MCF 10A (cell line): Measurements from ENCODE around the gene ECHS1. TPM values are rescaled to one million over a fixed set of nuclear protein-coding genes. Genes with fewer than 3 reads are reported as not detected.

Experiments
- BruUV-seq: library from RNA; stranded (reverse); fragments of 400-500 nt; replicated peaks from 2 replicates; lab custom pipeline; 2021; lab: Mats Ljungman, UMichigan
- CTCF ChIA-PET: fragments of 300-600 bp; sonication (Branson Sonifier 250); formaldehyde crosslinking; extraction: SDS; loops from one replicate; lab custom pipeline; 2021; ENCODE audit warnings: antibody characterized with exemption, inconsistent platforms; lab: Yijun Ruan, JAX
- POLR2A ChIA-PET: fragments of 300-600, 350-650 bp; sonication (Branson Sonifier 250); formaldehyde crosslinking; extraction: SDS; loops from one replicate; lab custom pipeline; 2020; ENCODE audit warnings: antibody characterized with exemption, inconsistent platforms; lab: Yijun Ruan, JAX
- DNase-seq: peaks from one replicate; pipeline ENCODE4 v3.0.0-alpha.2; 2018; ENCODE audit not compliant: unreplicated experiment
- H3K27ac Mint-ChIP-seq: one replicate; pipeline ENCODE4 v1.8.0; 2022; ENCODE audit warnings: mild to moderate bottlenecking, low read depth, mixed read lengths; ENCODE audit not compliant: unreplicated experiment
- H3K27me3 Mint-ChIP-seq: one replicate; pipeline ENCODE4 v1.8.0; 2022; ENCODE audit warnings: mixed read lengths; ENCODE audit not compliant: insufficient read depth, unreplicated experiment
- H3K36me3 Mint-ChIP-seq: one replicate; pipeline ENCODE4 v1.8.0; 2022; ENCODE audit warnings: mild to moderate bottlenecking, moderate library complexity, mixed read lengths; ENCODE audit not compliant: insufficient read depth, unreplicated experiment
- H3K4me1 Mint-ChIP-seq: one replicate; pipeline ENCODE4 v1.8.0; 2022; ENCODE audit warnings: mixed read lengths; ENCODE audit not compliant: insufficient read depth, unreplicated experiment
- H3K4me3 Mint-ChIP-seq: one replicate; pipeline ENCODE4 v1.8.0; 2022; ENCODE audit warnings: mild to moderate bottlenecking, moderate library complexity, mixed read lengths; ENCODE audit not compliant: unreplicated experiment
- H3K9me3 Mint-ChIP-seq: one replicate; pipeline ENCODE4 v1.8.0; 2022; ENCODE audit warnings: mixed read lengths; ENCODE audit not compliant: unreplicated experiment
- CTCF ChIP-seq: fragments of 200-600 bp; IDR thresholded peaks from one replicate; pipeline ENCODE4 v1.8.0; 2022; ENCODE audit warnings: antibody characterized with exemption, mild to moderate bottlenecking; ENCODE audit not compliant: unreplicated experiment
- intact Hi-C: fragments of 100-400 bp; cut with micrococcal nuclease; formaldehyde crosslinking; loops from 2 replicates; pipeline ENCODE4 v1.14.1; 2022
- total RNA-seq: library from RNA; stranded (reverse); gene quantifications from 2 replicates; pipeline ENCODE4 v1.2.3, GENCODE V29; 2022

Gene ECHS1
- total RNA-seq, 1 experiment from 2014 or later = 82.7 TPM

GRCh38 chr10:133339708-133340380, 33.3 kb downstream of the ECHS1 start:
- no peak for TF ChIP-seq CTCF
- Mint-ChIP-seq H3K9me3 (no peaks in the 10 kb centered on the region), H3K4me3 (no peak overlapping the region), H3K27ac (no peak overlapping the region), H3K36me3 (no peaks in the 10 kb centered on the region), H3K4me1 (no peaks in the 10 kb centered on the region), H3K27me3 (peaks cover 6% of the 10 kb centered on the region)
- no peak for DNase-seq
- ChIA-PET CTCF (interaction anchor here (2.1 kb wide), 1 partner anchor 10 kb away, joined by 9 read pairs; no protein-coding TSS in a partner anchor), POLR2A (no interaction called here)
- intact Hi-C loops = no loop called here
- BruUV-seq = no TSS peak

GRCh38 chr10:133338080-133339071, 34.8 kb downstream of the ECHS1 start:
- Mint-ChIP-seq H3K36me3 (no peaks in the 10 kb centered on the region), H3K9me3 (no peaks in the 10 kb centered on the region), H3K27me3 (peaks cover 21% of the 10 kb centered on the region), H3K4me1 (no peaks in the 10 kb centered on the region), H3K4me3 (no peak overlapping the region), H3K27ac (no peak overlapping the region)
- intact Hi-C loops = no loop called here
- BruUV-seq = no TSS peak
- no peak for TF ChIP-seq CTCF
- DNase-seq = no peak
- CTCF ChIA-PET = no interaction called here
- POLR2A ChIA-PET = no interaction called here

GRCh38 chr10:133337370-133337725, 35.8 kb downstream of the ECHS1 start:
- no peak for DNase-seq
- POLR2A ChIA-PET = no interaction called here
- peaks cover 31% of the 10 kb centered on the region for H3K27me3 Mint-ChIP-seq
- CTCF ChIA-PET = no interaction called here
- BruUV-seq = no TSS peak
- H3K4me3 Mint-ChIP-seq = no peak overlapping the region
- TF ChIP-seq CTCF = no peak
- H3K36me3 Mint-ChIP-seq = no peaks in the 10 kb centered on the region
- no peak overlapping the region for H3K27ac Mint-ChIP-seq
- H3K9me3 Mint-ChIP-seq = no peaks in the 10 kb centered on the region
- intact Hi-C loops = no loop called here
- H3K4me1 Mint-ChIP-seq = no peaks in the 10 kb centered on the region
